H1 (cell line): ENCODE data around the gene CALML4. TPM values are rescaled to one million over a fixed set of nuclear protein-coding genes. Genes with fewer than 3 reads are reported as not detected.
A peak's percentile ranks its signal among the peaks of the same experiment; 100 is the strongest.

Experiments
- CTCF ChIA-PET: fragments of 300-600 bp; sonication (Branson Sonifier 250); formaldehyde crosslinking; loops from one replicate; lab custom pipeline; 2021; ENCODE audit not compliant: partially characterized antibody; lab: Charles Lee
- POLR2A ChIA-PET: fragments of 300-600 bp; sonication (Branson Sonifier 250); formaldehyde crosslinking; loops from one replicate; lab custom pipeline; 2021; ENCODE audit warnings: inconsistent platforms; ENCODE audit not compliant: partially characterized antibody; lab: Charles Lee
- DNase-seq, 2 experiments: peaks; one replicate each; pipeline versions ENCODE4 v3.0.0 to v3.0.0-alpha.2; 2010 to 2022; ENCODE audit warnings: low spot score in 2 of 2, low read depth in 1 of 2, mixed read lengths in 1 of 2
- FAIRE-seq: peaks from 2 replicates; lab custom pipeline; 2011; peaks lifted over from hg19 to GRCh38; lab: Jason Lieb, UNC
- H2AFZ ChIP-seq: 2 replicates; pipeline ENCODE4 v1.8.1; 2012; ENCODE audit warnings: low read length, inconsistent platforms
- H2AK5ac ChIP-seq: 2 replicates; pipeline ENCODE4 v1.6.1; 2013; ENCODE audit warnings: low read depth, low read length
- H2BK120ac ChIP-seq: replicated peaks from 2 replicates; pipeline ENCODE3; 2013; ENCODE audit warnings: low read depth, low read length, inconsistent platforms
- H2BK12ac ChIP-seq: 2 replicates; pipeline ENCODE4 v1.6.1; 2013; ENCODE audit warnings: low read depth, low read length
- H2BK15ac ChIP-seq: 2 replicates; pipeline ENCODE4 v1.6.1; 2013; ENCODE audit warnings: low read length
- H2BK20ac ChIP-seq: 2 replicates; pipeline ENCODE4 v1.6.1; 2013; ENCODE audit warnings: low read length
- H2BK5ac ChIP-seq: 2 replicates; pipeline ENCODE4 v1.6.1; 2013; ENCODE audit warnings: low read depth, low read length
- H3K14ac ChIP-seq: 2 replicates; pipeline ENCODE4 v1.6.1; 2013; ENCODE audit warnings: inconsistent platforms; ENCODE audit not compliant: insufficient read length
- H3K18ac ChIP-seq: 2 replicates; pipeline ENCODE4 v1.6.1; 2013; ENCODE audit warnings: low read length; ENCODE audit errors: extremely low read depth
- H3K23ac ChIP-seq: 2 replicates; pipeline ENCODE4 v1.6.1; 2013; ENCODE audit warnings: inconsistent platforms; ENCODE audit not compliant: insufficient read length
- H3K23me2 ChIP-seq: 2 replicates; pipeline ENCODE4 v1.6.1; 2013; ENCODE audit warnings: low read depth, low read length
- H3K27ac ChIP-seq: 2 replicates; pipeline ENCODE4 v1.6.1; 2011; ENCODE audit warnings: low read depth, low read length, inconsistent platforms
- H3K27me3 ChIP-seq, 4 experiments: replicated peaks in 1 of 4; 1 replicate in 1 of 4; 2 replicates in 3 of 4; pipeline versions ENCODE4 v1.6.1 to v1.8.1; 2011 to 2013; ENCODE audit warnings: low read length in 3 of 4, mild to moderate bottlenecking in 3 of 4, inconsistent platforms in 2 of 4, mixed read lengths in 2 of 4, moderate library complexity in 1 of 4; ENCODE audit not compliant: control insufficient read depth in 3 of 4, insufficient read depth in 3 of 4; ENCODE audit errors: extremely low read depth in 1 of 4
- H3K36me3 ChIP-seq, 4 experiments: 2 replicates each; pipeline versions ENCODE4 v1.6.1 to v1.8.1; 2011 to 2013; ENCODE audit warnings: mild to moderate bottlenecking in 4 of 4, low read length in 3 of 4, moderate library complexity in 2 of 4, control low read depth in 1 of 4, inconsistent platforms in 1 of 4; ENCODE audit not compliant: insufficient read depth in 4 of 4, control insufficient read depth in 2 of 4
- H3K4ac ChIP-seq: replicated peaks from 2 replicates; pipeline ENCODE3; 2013; ENCODE audit warnings: low read length, low read depth, mixed read lengths, inconsistent platforms; ENCODE audit not compliant: insufficient read length
- H3K4me1 ChIP-seq, 4 experiments: replicated peaks in 1 of 4; 1 replicate in 1 of 4; 2 replicates in 3 of 4; pipeline versions ENCODE4 v1.6.1 to v1.8.1; 2011 to 2013; ENCODE audit warnings: low read length in 3 of 4, inconsistent platforms in 2 of 4, mixed read lengths in 1 of 4; ENCODE audit not compliant: insufficient read depth in 4 of 4, control insufficient read depth in 3 of 4
- H3K4me2 ChIP-seq, 2 experiments: 2 replicates each; pipeline versions ENCODE4 v1.6.1 to v1.8.1; 2011 to 2013; ENCODE audit warnings: low read depth in 2 of 2, low read length in 2 of 2, control low read depth in 1 of 2, inconsistent platforms in 1 of 2, mild to moderate bottlenecking in 1 of 2; ENCODE audit not compliant: insufficient read depth in 1 of 2
- H3K4me3 ChIP-seq, 4 experiments: fragments of 200-600, 300-600 bp in 1 of 4; sonication (generic), shearing (Covaris generic), sonication (Bioruptor Twin) in 1 of 4; 2 replicates each; pipeline versions ENCODE4 v1.5.1 to v1.8.1; 2011 to 2016; ENCODE audit warnings: low read length in 4 of 4, low read depth in 3 of 4, control low read depth in 2 of 4, inconsistent platforms in 2 of 4, mild to moderate bottlenecking in 2 of 4, mixed read lengths in 1 of 4, moderate library complexity in 1 of 4; ENCODE audit not compliant: insufficient read depth in 2 of 4; ENCODE audit errors: extremely low read depth in 1 of 4
- H3K56ac ChIP-seq: replicated peaks from 2 replicates; pipeline ENCODE3; 2013; ENCODE audit warnings: low read depth, mild to moderate bottlenecking, mixed read lengths, low read length, inconsistent platforms; ENCODE audit not compliant: insufficient read length
- H3K79me1 ChIP-seq: 2 replicates; pipeline ENCODE4 v1.6.1; 2013; ENCODE audit warnings: low read depth, low read length, control low read depth
- H3K79me2 ChIP-seq, 2 experiments: 2 replicates each; pipeline versions ENCODE4 v1.6.1 to v1.8.1; 2012 to 2013; ENCODE audit warnings: low read length in 2 of 2, mild to moderate bottlenecking in 2 of 2, inconsistent platforms in 1 of 2; ENCODE audit not compliant: insufficient read depth in 2 of 2, control insufficient read depth in 1 of 2
- H3K9ac ChIP-seq, 4 experiments: replicated peaks in 1 of 4; 1 replicate in 1 of 4; 2 replicates in 3 of 4; pipeline versions ENCODE4 v1.6.1 to v1.8.1; 2011 to 2013; ENCODE audit warnings: low read depth in 3 of 4, low read length in 3 of 4, control low read depth in 2 of 4, mild to moderate bottlenecking in 2 of 4, moderate library complexity in 2 of 4, inconsistent platforms in 1 of 4; ENCODE audit errors: extremely low read depth in 1 of 4
- H3K9me3 ChIP-seq, 2 experiments: 2 replicates each; pipeline versions ENCODE4 v1.6.1 to v1.8.1; 2012 to 2013; ENCODE audit warnings: mild to moderate bottlenecking in 2 of 2, moderate library complexity in 2 of 2, control low read depth in 1 of 2, inconsistent platforms in 1 of 2, low read depth in 1 of 2, low read length in 1 of 2, mixed read lengths in 1 of 2; ENCODE audit not compliant: insufficient read depth in 2 of 2
- H4K20me1 ChIP-seq, 2 experiments: replicated peaks in 1 of 2; 2 replicates each; pipeline versions ENCODE3 to v1.8.1; 2011 to 2013; ENCODE audit warnings: inconsistent platforms in 2 of 2, low read length in 2 of 2, mild to moderate bottlenecking in 1 of 2; ENCODE audit not compliant: insufficient read depth in 2 of 2, control insufficient read depth in 1 of 2
- H4K5ac ChIP-seq: 2 replicates; pipeline ENCODE4 v1.6.1; 2013; ENCODE audit warnings: low read length, low read depth, mixed read lengths, inconsistent platforms; ENCODE audit not compliant: insufficient read length
- H4K8ac ChIP-seq: 2 replicates; pipeline ENCODE4 v1.8.0; 2013; ENCODE audit warnings: mild to moderate bottlenecking, moderate library complexity, low read length, inconsistent platforms; ENCODE audit not compliant: insufficient read depth; ENCODE audit errors: extremely low read depth
- H4K91ac ChIP-seq: replicated peaks from 2 replicates; pipeline ENCODE3; 2013; ENCODE audit warnings: low read length, mixed read lengths, inconsistent platforms; ENCODE audit not compliant: insufficient read length
- RAD21 ChIP-seq, 2 experiments: IDR thresholded peaks in 1 of 2; conservative IDR thresholded peaks in 1 of 2; 2 replicates each; pipeline ENCODE4 v1.6.1; 2011; ENCODE audit warnings: low read depth in 2 of 2, low read length in 2 of 2, improper control_type of control experiment in 1 of 2, inconsistent platforms in 1 of 2, mild to moderate bottlenecking in 1 of 2, moderate library complexity in 1 of 2
- WGBS, 2 experiments: shearing (Covaris generic) in 1 of 2; methylation state at CpG; one replicate each; pipeline versions ENCODE4 v1.1.6 to v1.1.7; 2013 to 2015; ENCODE audit warnings: low lambda C conversion rate in 2 of 2, mixed read lengths in 2 of 2, inconsistent platforms in 1 of 2, low coverage in 1 of 2, missing lambda C conversion rate in 1 of 2; ENCODE audit not compliant: insufficient replicate concordance in 2 of 2, insufficient coverage in 1 of 2, insufficient read length in 1 of 2; ENCODE audit errors: extremely low coverage in 1 of 2, missing lambda C conversion rate in 1 of 2; 5-methylcytosine and 5-hydroxymethylcytosine counted together
- polyA plus RNA-seq, 7 experiments: library from polyadenylated mRNA; depleted of rRNA in 3 of 7; stranded (reverse) in 5 of 7; unstranded in 2 of 7; fragments of >200 nt in 5 of 7; fragments of 200-250 nt in 2 of 7; gene quantifications; 1 replicate in 5 of 7; 2 replicates in 1 of 7; 4 replicates in 1 of 7; pipeline versions ENCODE4 v1.2.1 to v1.2.3, GENCODE V29; 2011 to 2013; ENCODE audit warnings: missing spikeins in 2 of 7, mixed read lengths in 2 of 7
- total RNA-seq: library from RNA; stranded (reverse); fragmentation: NEBNext Ultra II Directional; extraction: Animal tissue kit (Norgen Biotek cat#: 25700); gene quantifications from 2 replicates; pipeline ENCODE4 v1.2.1, GENCODE V29; 2021
- TF ChIP-seq, protein P1 (sequence below): IDR thresholded peaks from 2 replicates; pipeline ENCODE4 v1.6.1; 2012; ENCODE audit warnings: inconsistent platforms

CALML4 gene
- total and polyA plus RNA-seq, 2 of the 8 experiments (the other 6 are each of a cell fraction or from before 2014, with no cell fraction given): 3.8 to 12.5 TPM

DNA sequence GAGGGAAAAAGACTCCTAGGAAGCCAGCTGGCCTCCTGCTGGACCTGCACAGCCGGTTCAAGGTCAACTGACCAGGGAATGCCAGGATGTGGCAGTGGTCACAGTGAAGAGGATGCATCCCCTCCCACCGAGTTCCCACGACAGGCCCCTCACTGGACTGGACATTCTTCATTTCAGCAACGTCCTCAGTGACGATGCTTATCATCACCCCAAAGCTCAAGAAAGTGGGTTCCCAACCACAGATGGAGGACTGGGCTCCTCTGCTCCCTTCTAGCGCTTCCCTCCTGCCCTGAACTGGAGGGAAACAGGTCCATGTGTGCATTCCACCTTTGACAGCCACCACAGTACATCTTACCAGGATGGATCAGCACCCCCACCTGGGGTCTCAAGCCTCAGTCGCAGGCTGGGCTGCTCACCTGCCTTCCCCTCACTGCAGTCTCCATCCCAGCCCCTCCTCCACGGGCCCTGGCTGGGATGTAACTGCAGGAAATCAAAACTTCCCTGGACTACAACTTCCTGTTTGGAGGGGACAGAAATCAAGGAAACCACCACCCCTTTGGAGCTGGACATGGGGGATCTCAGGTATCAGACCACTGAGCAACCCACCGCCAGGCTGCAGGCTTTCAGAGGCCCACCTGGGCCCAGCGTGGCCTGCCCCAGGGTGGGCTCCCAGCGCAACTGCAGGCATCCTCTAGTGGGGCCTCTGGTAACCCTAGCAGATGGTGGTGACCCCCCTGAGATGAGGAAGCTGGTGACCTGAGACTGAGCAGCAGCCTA, 7.3 kb downstream of the CALML4 start:
- WGBS, 2 experiments: 93% methylated on average over 11 of the region's 11 CpGs; no CpG with 5 or more reads in 1 of the 2 experiments
- no peak for DNase-seq

More for the DNA sequence above, 7.3 kb downstream of the CALML4 start:
- H3K27me3 ChIP-seq: no peaks in the 10 kb centered on the region
- no peaks in the 10 kb centered on the region for H3K23me2 ChIP-seq
- no peak overlapping the region for H4K91ac ChIP-seq
- peaks cover 12 to 18% of the 10 kb centered on the region in 2 experiments for H4K20me1 ChIP-seq
- H3K4me1 ChIP-seq: peaks cover 0 to 16% (median 12%) of the 10 kb centered on the region in 4 experiments; a peak in 6 of 7 replicates
- H3K4ac ChIP-seq: no peak overlapping the region
- H3K27ac ChIP-seq: no peak overlapping the region
- no peak overlapping the region for H4K8ac ChIP-seq
- no peak overlapping the region for H2BK5ac ChIP-seq
- ChIA-PET POLR2A (interaction anchor here (2.3 to 4.6 kb wide), 3 partner anchors 8 to 31 kb away, joined by 5 to 20 read pairs (median 19); partner anchors contain the start of gene CALML4), CTCF (interaction anchor here (0.8 to 11.6 kb wide), 5 partner anchors 8 to 357 kb away, joined by 3 to 101 read pairs (median 6); partner anchors contain the start of gene CALML4)
- no peak overlapping the region for H2BK12ac ChIP-seq
- peaks cover 0 to 8% (median 7%) of the 10 kb centered on the region in 4 experiments; a peak in 4 of 8 replicates for H3K36me3 ChIP-seq
- no peaks in the 10 kb centered on the region for H3K9me3 ChIP-seq
- no peak overlapping the region for H2AK5ac ChIP-seq
- no peak overlapping the region for H3K56ac ChIP-seq
- peak in 1 of 2 experiments; percentile 18; a peak in 1 of 4 replicates for TF ChIP-seq RAD21 (IDR thresholded peaks at IDR 0.05 in 1 of 2, conservative IDR thresholded peaks at IDR 0.05 in 1 of 2; ENCODE audit: low read depth in 2 of 2, low read length in 2 of 2)
- TF ChIP-seq, protein P1, sequence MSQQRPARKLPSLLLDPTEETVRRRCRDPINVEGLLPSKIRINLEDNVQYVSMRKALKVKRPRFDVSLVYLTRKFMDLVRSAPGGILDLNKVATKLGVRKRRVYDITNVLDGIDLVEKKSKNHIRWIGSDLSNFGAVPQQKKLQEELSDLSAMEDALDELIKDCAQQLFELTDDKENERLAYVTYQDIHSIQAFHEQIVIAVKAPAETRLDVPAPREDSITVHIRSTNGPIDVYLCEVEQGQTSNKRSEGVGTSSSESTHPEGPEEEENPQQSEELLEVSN: no peak
- no peak overlapping the region for H3K4me2 ChIP-seq
- H4K5ac ChIP-seq: no peak overlapping the region
- H3K79me1 ChIP-seq: no peaks in the 10 kb centered on the region; the same call in 1 of the 2 replicates
- no peak overlapping the region for H2BK120ac ChIP-seq
- H2AFZ ChIP-seq: no peak overlapping the region
- no peaks in the 10 kb centered on the region for H3K79me2 ChIP-seq
- H2BK20ac ChIP-seq: no peak overlapping the region
- H3K9ac ChIP-seq: no peak overlapping the region
- no peak overlapping the region for H3K23ac ChIP-seq
- no peak for FAIRE-seq
- no peak overlapping the region for H3K14ac ChIP-seq
- H3K4me3 ChIP-seq: no peak overlapping the region
- H3K18ac ChIP-seq: no peak overlapping the region
- no peak overlapping the region for H2BK15ac ChIP-seq
